Fibroblast of lung (primary cell): ENCODE results near the gene CPEB4. TPM values are rescaled to one million over a fixed set of nuclear protein-coding genes. Genes with fewer than 3 reads are reported as not detected.

Source experiments
- DNase-seq, 2 donors: peaks; one replicate each; pipeline versions ENCODE4 v3.0.0 to v3.0.0-alpha.2; 2010; ENCODE audit warnings: low read depth in 2 of 2
- H2AFZ ChIP-seq: 2 replicates; pipeline ENCODE4 v1.5.1; 2012; ENCODE audit warnings: low read length, control low read depth, inconsistent platforms
- H3K27ac ChIP-seq: 2 replicates; pipeline ENCODE4 v1.5.1; 2011; ENCODE audit warnings: low read length, control low read depth; ENCODE audit not compliant: insufficient read depth
- H3K27me3 ChIP-seq: 2 replicates; pipeline ENCODE4 v1.5.1; 2011; ENCODE audit warnings: mild to moderate bottlenecking, low read length; ENCODE audit not compliant: control insufficient read depth, insufficient read depth
- H3K36me3 ChIP-seq: 2 replicates; pipeline ENCODE4 v1.5.1; 2011; ENCODE audit warnings: low read length; ENCODE audit not compliant: control insufficient read depth, insufficient read depth
- H3K4me1 ChIP-seq: 2 replicates; pipeline ENCODE4 v1.5.1; 2011; ENCODE audit warnings: low read length; ENCODE audit not compliant: control insufficient read depth, insufficient read depth; ENCODE audit errors: extremely low read depth
- H3K4me2 ChIP-seq: 2 replicates; pipeline ENCODE4 v1.5.1; 2011; ENCODE audit warnings: low read length, control low read depth; ENCODE audit not compliant: insufficient read depth; ENCODE audit errors: extremely low read depth
- H3K4me3 ChIP-seq, 4 experiments: fragments of 200-600 bp in 1 of 4; sonication (generic) in 1 of 4; replicated peaks in 1 of 4; 2 replicates each; pipeline ENCODE4 v1.5.1; 2011 to 2016; ENCODE audit warnings: low read length in 4 of 4, low read depth in 3 of 4, mild to moderate bottlenecking in 3 of 4, control low read depth in 2 of 4, inconsistent platforms in 1 of 4, mixed read lengths in 1 of 4; ENCODE audit not compliant: insufficient read depth in 1 of 4; ENCODE audit errors: control extremely low read depth in 1 of 4
- H3K79me2 ChIP-seq: 2 replicates; pipeline ENCODE4 v1.5.1; 2012; ENCODE audit warnings: mild to moderate bottlenecking, low read length, inconsistent platforms; ENCODE audit not compliant: control insufficient read depth, insufficient read depth
- H3K9ac ChIP-seq: 2 replicates; pipeline ENCODE4 v1.5.1; 2011; ENCODE audit warnings: mild to moderate bottlenecking, low read length, control low read depth; ENCODE audit not compliant: insufficient read depth
- H3K9me3 ChIP-seq: 2 replicates; pipeline ENCODE4 v1.5.1; 2012; ENCODE audit warnings: low read depth, low read length; ENCODE audit not compliant: control insufficient read depth, insufficient read depth
- H4K20me1 ChIP-seq: 2 replicates; pipeline ENCODE4 v1.5.1; 2011; ENCODE audit warnings: low read length; ENCODE audit not compliant: control insufficient read depth, insufficient read depth; ENCODE audit errors: extremely low read depth
- EZH2 ChIP-seq: IDR thresholded peaks from 2 replicates; pipeline ENCODE4 v1.5.1; 2012; ENCODE audit warnings: low read length, control low read depth, mild to moderate bottlenecking; ENCODE audit errors: missing control alignments
- polyA plus RNA-seq, 2 donors: library from polyadenylated mRNA; depleted of rRNA in 1 of 2; stranded (reverse) in 1 of 2; unstranded in 1 of 2; fragments of >200 nt; gene quantifications; 2 replicates each; pipeline ENCODE4 v1.2.1, GENCODE V29; 2011 to 2012; ENCODE audit warnings: missing spikeins in 1 of 2
- total RNA-seq: library from RNA; depleted of rRNA; stranded (reverse); fragments of >200 nt; gene quantifications from 2 replicates; pipeline ENCODE4 v1.2.1, GENCODE V29; 2014
- TF ChIP-seq, protein P1 (sequence below), 2 donors: IDR thresholded peaks in 1 of 2; conservative IDR thresholded peaks in 1 of 2; 1 replicate in 1 of 2; 2 replicates in 1 of 2; pipeline ENCODE4 v1.5.1; 2011 to 2012; ENCODE audit warnings: low read length in 2 of 2, control low read depth in 1 of 2, inconsistent platforms in 1 of 2, low read depth in 1 of 2, mild to moderate bottlenecking in 1 of 2

Gene CPEB4
- total and polyA plus RNA-seq, 2 donors (not counting 1 experiment from before 2014, with no cell fraction given) = 19.9 to 23.6 TPM

DNA sequence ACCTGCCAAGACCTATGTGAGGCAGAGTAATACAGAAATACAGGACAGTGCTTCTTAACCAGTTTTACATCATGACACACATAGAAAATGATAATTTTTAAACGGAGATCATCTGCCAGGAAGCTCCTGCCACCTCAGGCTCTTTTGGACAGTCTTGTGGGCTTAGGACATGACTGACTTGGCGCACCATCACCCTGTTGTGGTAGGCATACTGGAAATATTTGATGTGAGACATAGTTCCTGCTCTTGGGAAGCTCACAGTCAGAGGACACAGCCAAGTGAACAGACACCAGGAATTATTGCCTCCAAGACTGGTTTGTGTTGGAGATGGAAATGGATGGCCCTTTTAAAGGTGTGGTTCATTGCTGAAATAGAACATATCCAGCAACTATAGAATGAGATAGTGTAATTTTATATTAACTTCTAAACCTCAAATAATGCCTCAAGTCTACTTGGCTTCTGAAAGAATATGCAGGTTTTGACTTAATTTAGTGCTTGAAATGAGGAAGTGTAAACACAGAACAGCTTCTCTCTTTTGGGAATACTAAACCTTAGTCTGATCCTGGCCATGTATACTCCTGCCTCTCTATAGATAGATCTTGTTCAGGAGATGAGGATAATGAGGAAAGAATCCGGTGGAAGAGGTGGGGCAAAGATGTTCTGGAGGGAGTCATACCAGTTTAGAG, 19.7 kb downstream of the CPEB4 start:
- no peaks in the 10 kb centered on the region for H4K20me1 ChIP-seq

DNA sequence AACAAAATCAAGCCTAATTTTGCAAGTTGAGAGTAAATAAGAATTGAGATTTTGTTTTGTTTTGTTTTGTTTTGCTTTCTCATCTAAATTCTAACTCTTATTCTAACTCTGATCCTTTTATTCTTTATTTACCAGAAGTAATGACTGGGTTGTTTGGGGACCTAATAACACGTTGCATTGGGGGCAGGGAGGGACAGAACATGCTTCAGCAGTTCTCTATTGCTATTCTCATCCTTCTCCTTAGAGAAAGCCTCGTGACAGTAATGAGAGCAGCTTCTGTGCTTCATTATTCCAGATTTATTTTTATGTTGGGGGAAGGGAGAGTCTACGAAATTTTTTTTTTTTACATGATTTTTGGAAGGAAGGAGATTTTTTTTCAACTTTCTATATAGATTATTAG, 21.1 kb downstream of the CPEB4 start:
- TF ChIP-seq EZH2 = no peak
- TF ChIP-seq, protein P1, sequence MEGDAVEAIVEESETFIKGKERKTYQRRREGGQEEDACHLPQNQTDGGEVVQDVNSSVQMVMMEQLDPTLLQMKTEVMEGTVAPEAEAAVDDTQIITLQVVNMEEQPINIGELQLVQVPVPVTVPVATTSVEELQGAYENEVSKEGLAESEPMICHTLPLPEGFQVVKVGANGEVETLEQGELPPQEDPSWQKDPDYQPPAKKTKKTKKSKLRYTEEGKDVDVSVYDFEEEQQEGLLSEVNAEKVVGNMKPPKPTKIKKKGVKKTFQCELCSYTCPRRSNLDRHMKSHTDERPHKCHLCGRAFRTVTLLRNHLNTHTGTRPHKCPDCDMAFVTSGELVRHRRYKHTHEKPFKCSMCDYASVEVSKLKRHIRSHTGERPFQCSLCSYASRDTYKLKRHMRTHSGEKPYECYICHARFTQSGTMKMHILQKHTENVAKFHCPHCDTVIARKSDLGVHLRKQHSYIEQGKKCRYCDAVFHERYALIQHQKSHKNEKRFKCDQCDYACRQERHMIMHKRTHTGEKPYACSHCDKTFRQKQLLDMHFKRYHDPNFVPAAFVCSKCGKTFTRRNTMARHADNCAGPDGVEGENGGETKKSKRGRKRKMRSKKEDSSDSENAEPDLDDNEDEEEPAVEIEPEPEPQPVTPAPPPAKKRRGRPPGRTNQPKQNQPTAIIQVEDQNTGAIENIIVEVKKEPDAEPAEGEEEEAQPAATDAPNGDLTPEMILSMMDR (conservative IDR thresholded peaks at IDR 0.05 in 1 of 2, IDR thresholded peaks at IDR 0.05 in 1 of 2; ENCODE audit: low read depth in 1 of 2, low read length in 2 of 2) = no peak

More for the DNA sequence above, 19.7 kb downstream of the CPEB4 start:
- H3K27ac ChIP-seq = no peak overlapping the region
- no peak overlapping the region for H3K9ac ChIP-seq
- H3K4me2 ChIP-seq = no peak overlapping the region
- no peaks in the 10 kb centered on the region for H3K36me3 ChIP-seq
- no peaks in the 10 kb centered on the region for H3K79me2 ChIP-seq
- H3K9me3 ChIP-seq = no peaks in the 10 kb centered on the region
- H3K27me3 ChIP-seq = no peaks in the 10 kb centered on the region
- DNase-seq = peak in 1 of 2 donors; percentile 62
- TF ChIP-seq EZH2 = no peak
- TF ChIP-seq, protein P1 (conservative IDR thresholded peaks at IDR 0.05 in 1 of 2, IDR thresholded peaks at IDR 0.05 in 1 of 2; ENCODE audit: low read depth in 1 of 2, low read length in 2 of 2) = no peak
- H2AFZ ChIP-seq = no peak overlapping the region
- H3K4me3 ChIP-seq = no peak overlapping the region
- H3K4me1 ChIP-seq = no peaks in the 10 kb centered on the region

DNA sequence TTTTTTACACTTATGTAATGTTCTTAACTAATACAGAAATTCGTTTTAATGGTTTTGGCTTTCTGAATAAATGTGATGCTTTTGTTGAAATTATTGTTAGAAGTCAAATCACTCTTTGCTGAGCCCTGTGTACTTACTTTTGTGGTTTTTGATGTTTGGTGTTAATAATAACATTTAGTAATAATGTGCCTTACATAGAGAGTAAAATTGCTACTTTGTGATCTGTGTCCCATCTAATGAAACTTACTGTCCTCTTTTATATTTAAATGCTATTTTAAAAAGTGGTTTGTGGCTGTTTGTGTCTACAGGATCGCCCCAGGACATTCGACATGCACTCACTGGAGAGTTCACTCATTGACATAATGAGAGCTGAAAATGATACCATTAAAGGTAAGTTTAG, 22.1 kb downstream of the CPEB4 start:
- no peak overlapping the region for H2AFZ ChIP-seq
- DNase-seq = no peak
- no peak for TF ChIP-seq EZH2
- TF ChIP-seq, protein P1 (conservative IDR thresholded peaks at IDR 0.05 in 1 of 2, IDR thresholded peaks at IDR 0.05 in 1 of 2; ENCODE audit: low read depth in 1 of 2, low read length in 2 of 2) = no peak
- no peaks in the 10 kb centered on the region for H3K36me3 ChIP-seq
- H3K79me2 ChIP-seq = no peaks in the 10 kb centered on the region
- no peak overlapping the region for H3K4me3 ChIP-seq
- no peak overlapping the region for H3K27ac ChIP-seq
- no peaks in the 10 kb centered on the region for H3K9me3 ChIP-seq
- no peaks in the 10 kb centered on the region for H3K4me1 ChIP-seq
- no peaks in the 10 kb centered on the region for H4K20me1 ChIP-seq
- no peak overlapping the region for H3K9ac ChIP-seq
- no peak overlapping the region for H3K4me2 ChIP-seq
- H3K27me3 ChIP-seq = no peaks in the 10 kb centered on the region

More for the DNA sequence above, 21.1 kb downstream of the CPEB4 start:
- H3K4me1 ChIP-seq = no peaks in the 10 kb centered on the region
- no peaks in the 10 kb centered on the region for H3K9me3 ChIP-seq
- no peak overlapping the region for H3K27ac ChIP-seq
- no peak for DNase-seq
- H4K20me1 ChIP-seq = no peaks in the 10 kb centered on the region
- no peak overlapping the region for H3K4me2 ChIP-seq
- no peaks in the 10 kb centered on the region for H3K79me2 ChIP-seq
- no peak overlapping the region for H3K9ac ChIP-seq
- H2AFZ ChIP-seq = no peak overlapping the region
- H3K4me3 ChIP-seq = no peak overlapping the region
- H3K36me3 ChIP-seq = no peaks in the 10 kb centered on the region
- H3K27me3 ChIP-seq = no peaks in the 10 kb centered on the region
